ENCODE measurements around the gene COL13A1.

Gene COL13A1

DNA sequence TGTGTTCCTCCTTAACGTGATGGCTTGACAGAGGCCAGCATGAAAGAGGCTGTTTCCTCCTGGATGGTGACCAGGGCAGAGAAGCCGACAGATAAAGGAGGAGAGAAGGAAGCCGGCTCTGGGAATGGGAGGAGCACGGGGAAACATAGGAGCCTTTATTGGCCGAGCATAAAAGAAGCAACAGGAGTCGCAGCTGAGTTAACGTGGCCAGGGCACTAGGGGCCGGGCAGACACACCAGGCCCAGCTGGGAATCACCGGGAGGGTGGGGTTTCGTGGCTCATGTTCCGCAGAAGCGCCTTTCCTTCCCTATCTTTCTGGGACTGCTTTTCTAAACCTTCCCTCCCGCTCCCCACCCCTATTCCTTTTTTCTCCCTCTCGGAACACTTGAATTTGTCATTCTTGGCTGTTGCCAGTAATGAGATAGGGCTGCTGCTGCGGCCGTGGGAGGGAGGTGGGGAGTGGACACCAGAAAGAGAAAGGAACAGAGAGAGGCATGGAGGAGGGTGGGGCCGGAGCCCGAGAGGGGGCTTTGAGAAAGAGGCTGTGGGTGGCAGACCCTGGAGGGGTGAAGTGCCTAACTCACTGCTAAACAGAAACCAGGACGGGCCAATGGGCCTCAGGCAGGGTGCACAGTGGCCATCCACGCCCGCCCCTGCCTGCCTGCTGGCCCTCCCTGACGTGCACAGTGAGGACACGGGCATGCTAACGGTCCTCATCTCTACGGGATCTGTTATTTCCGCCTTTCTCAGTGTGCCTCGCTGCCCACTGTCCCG is 65.2 kb downstream of the COL13A1 start:
- no peak for DNase-seq (ENCODE audit: low read depth in 2 of 2)

GRCh38 chr10:69867699-69868558 is 66.2 kb downstream of the COL13A1 start:
- DNase-seq (ENCODE audit: low read depth in 2 of 2) = no peak

DNA sequence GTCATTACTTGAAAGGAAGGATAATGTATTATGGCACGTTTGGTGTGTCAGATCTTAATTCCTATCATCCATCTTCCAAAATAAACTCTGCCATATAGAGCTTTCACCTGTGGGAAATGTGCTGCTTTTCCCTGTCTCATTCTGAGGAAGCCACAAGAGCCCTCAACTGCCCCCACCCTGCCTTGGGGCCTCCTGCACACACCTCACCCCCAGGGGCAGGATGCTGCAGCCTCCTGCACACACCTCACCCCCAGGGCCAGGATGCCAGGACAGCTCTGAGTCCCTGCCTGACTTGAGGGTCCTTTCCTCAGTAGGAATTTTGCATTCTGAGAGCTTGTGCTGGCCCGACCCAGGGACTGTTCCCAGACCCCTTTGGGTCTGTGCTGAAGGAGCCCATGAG is 67.1 kb downstream of the COL13A1 start:
- no peak for DNase-seq (ENCODE audit: low read depth in 2 of 2)

GRCh38 chr10:69869291-69869961 is 67.7 kb downstream of the COL13A1 start:
- peak in 1 of 2 experiments; percentile 49 for DNase-seq (ENCODE audit: low read depth in 2 of 2)

DNA sequence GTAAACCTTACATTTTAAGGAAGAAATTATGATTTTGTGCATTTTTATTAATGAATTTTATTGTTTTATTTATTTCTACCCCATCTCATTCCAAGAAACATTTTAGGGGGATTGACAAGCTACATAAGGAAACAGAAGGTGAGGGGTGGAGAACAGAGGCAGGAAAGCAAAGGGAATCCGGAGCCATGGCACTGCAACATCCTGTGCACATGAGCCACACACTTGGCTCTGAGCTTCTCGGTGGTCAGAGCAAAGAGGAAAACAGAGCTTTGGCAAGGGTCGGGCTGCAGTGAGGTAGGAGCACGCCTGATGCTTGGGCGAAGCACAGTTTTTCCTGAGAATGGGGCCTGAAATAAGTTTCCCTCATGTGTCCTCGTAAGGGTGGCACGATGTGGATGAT is 68.9 kb downstream of the COL13A1 start:
- DNase-seq (ENCODE audit: low read depth in 2 of 2) = no peak

GRCh38 chr10:69871074-69871473 is 69.4 kb downstream of the COL13A1 start:
- DNase-seq (ENCODE audit: low read depth in 2 of 2) = no peak

DNA sequence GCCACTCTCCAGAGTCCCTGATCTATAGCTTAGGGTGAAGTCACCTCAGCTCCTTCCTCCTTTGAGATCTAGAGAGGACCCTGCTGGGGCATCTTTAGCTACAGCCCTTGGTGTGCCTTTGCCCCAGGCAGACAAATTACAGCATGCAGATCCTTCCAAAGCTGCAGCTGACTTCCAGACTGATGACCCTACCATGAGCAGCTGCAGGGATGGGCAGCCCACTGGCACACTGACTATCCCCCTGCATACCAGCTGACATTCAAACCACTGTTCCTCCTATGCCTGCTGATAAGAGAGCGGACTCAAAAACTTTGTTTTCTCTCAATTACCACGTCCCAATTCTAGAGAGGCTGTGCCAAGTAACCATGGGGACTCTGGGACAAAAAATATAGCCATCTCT is 70.6 kb downstream of the COL13A1 start:
- no peak for DNase-seq (ENCODE audit: low read depth in 2 of 2)

- no peak for DNase-seq (ENCODE audit: low read depth in 2 of 2)
Measured at GRCh38 chr10:69873135-69873639, 71.5 kb downstream of the COL13A1 start.

GRCh38 chr10:69874449-69874848 is 72.7 kb downstream of the COL13A1 start:
- DNase-seq (ENCODE audit: low read depth in 2 of 2) = no peak

DNA sequence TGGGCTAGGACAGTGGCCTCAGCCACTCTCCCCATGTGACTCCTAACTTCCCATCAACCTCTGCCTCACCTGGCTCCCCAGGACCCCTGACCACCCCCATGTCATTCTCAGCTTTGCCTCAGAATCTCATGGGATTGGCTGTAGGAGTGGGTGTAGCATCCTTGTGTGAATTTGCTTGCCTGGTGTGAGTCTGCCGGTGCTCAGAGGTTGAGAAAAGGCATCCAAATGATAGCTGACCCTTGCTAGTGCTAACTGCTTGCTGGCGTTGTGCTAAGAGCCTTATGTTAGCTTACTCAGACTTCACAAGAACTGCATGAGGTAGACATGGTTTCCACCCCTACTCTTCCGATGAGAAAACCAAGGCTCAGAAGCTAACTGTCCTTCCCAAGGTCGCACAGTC is 74.2 kb downstream of the COL13A1 start:
- DNase-seq (ENCODE audit: low read depth in 2 of 2) = no peak

DNA sequence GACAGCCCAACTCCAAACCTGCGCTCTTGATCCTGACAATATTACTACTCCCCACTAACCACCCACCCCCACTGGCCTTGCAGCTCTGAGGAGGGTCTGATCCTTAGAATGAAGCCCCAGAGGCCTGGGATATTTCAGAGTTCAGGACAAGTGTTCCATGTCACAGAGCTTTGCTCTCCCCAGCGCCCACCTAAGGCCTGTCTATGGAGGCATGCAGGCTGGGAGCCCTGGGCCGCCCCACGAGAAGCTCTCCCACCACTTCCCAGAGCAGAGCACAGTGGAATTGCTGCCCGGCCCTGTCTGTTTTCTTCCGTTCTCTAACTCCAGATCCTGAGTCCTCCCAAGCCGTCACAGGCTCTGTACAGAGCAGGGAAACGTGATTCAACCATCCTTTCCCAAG is 74.6 kb downstream of the COL13A1 start:
- DNase-seq (ENCODE audit: low read depth in 2 of 2) = no peak

GRCh38 chr10:69876931-69877330 is 75.2 kb downstream of the COL13A1 start:
- no peak for DNase-seq (ENCODE audit: low read depth in 2 of 2)

DNA sequence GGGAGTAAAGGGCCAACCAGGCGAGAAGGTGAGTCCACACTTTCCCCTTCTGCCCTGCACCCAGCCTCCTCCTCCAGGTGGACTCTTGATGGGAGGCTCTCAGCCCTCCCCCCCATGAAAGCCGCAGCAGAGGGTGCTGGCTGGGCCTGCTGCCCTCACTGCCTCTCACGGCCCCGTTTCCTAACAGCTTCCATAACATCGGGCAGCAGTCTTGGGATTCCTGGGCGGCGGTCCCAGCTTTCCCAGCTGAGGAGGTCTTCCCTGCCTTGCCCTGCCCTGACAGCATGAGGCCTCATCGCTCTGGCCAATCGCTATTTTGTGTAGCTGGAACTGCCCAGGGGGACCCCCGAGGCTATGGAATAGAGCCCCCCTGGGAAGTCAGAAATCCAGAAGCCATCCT is 76.3 kb downstream of the COL13A1 start:
- no peak for DNase-seq (ENCODE audit: low read depth in 2 of 2)

GRCh38 chr10:69878951-69879350 is 77.2 kb downstream of the COL13A1 start:
- no peak for DNase-seq (ENCODE audit: low read depth in 2 of 2)

GRCh38 chr10:69879634-69880257 is 78.0 kb downstream of the COL13A1 start:
- no peak for DNase-seq (ENCODE audit: low read depth in 2 of 2)

DNA sequence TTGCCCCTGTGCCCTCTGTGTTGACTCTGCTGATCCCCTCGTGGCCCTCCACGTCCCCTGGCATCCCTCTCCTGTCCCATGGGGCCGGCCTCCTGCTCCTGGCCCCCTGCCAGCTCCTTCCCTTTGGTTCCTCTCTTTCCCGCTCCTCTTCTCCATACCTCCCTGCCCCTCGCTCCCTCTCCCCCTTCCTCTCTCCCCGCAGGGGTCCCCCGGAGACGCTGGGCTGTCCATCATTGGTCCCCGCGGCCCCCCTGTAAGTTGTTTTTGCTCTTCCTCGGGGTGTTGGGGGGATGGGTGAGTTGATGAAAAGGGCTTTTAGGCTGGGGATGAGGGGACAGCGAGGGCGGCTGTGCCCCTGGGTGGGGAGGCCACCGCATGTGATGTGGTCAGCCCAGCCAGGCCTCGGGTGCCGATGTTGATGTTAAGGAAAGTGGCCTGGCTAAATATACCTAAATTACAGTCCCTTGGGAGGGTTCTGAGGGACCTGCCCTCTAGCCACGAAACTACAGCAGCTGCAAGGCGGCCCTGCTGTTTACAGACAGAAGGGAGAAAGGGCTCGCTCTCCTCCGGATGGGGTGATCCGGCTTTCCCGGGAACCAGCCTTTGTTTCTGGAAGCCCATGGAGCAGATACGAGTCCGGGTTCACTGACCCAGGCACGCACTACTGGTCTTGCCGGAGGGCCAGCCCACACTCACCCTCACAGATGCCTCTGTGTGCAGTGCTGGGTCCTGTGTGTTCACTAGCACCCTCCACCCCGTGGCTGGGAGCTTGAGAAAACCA is 78.8 kb downstream of the COL13A1 start:
- no peak for DNase-seq (ENCODE audit: low read depth in 2 of 2)

GRCh38 chr10:69881202-69881601 is 79.5 kb downstream of the COL13A1 start:
- no peak for DNase-seq (ENCODE audit: low read depth in 2 of 2)

- DNase-seq (ENCODE audit: low read depth in 2 of 2) = no peak
Measured at GRCh38 chr10:69883310-69884023, 81.8 kb downstream of the COL13A1 start.

DNA sequence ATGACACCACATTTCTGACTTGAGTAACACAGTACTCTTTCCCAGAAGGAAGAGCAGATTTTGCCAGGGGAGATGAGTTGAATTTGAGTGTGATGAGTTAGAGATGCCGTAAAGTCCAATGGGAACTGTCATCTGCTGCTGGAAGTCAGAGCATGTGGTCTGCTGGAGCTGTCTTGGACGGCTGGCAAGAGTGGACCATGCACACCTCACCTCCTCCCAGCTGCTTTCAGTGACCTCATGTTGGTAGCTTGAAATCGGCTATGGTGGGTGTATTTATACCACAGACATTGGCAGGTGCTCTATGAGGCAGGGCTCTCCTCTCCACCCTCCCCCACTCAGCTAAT is 82.3 kb downstream of the COL13A1 start:
- DNase-seq (ENCODE audit: low read depth in 2 of 2) = no peak

DNA sequence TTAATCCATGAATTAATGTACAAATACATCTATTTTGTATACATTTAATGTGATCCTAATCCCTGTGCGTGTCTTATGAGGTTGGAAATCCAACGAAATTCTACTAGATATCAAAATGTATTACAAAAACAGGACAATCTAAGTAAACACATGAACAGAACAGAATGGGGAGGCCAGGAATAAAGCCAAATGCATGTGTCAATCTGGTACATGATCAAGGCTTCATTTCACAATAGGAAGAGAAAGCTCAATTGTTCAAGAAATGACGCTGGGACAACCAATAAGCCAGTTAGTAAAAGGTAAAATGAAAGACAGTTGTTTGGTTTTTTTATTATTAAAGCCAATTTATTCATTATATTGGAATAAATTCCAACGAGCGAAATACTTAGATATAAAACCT is 83.0 kb downstream of the COL13A1 start:
- DNase-seq (ENCODE audit: low read depth in 2 of 2) = no peak
